GM12878 (cell line): ENCODE data around the gene WDR19. TPM values are rescaled to one million over a fixed set of nuclear protein-coding genes. Genes with fewer than 3 reads are reported as not detected.

Experiments
- ATAC-seq: fragments of 200-7000 bp; cut with Tn5 transposase; 3 replicates; pipeline ENCODE4 v1.9.1; 2020; ENCODE audit warnings: mild to moderate bottlenecking, moderate library complexity
- BruUV-seq: library from RNA; stranded (reverse); fragments of 400-500 nt; replicated peaks from 2 replicates; lab custom pipeline; 2021; lab: Mats Ljungman, UMichigan
- CTCF ChIA-PET: fragments of 300-600 bp; sonication (Branson Sonifier 250); formaldehyde crosslinking; extraction: SDS; loops from one replicate; lab custom pipeline; 2021; ENCODE audit warnings: inconsistent platforms; lab: Yijun Ruan, JAX
- POLR2A ChIA-PET: fragments of 350-600 bp; formaldehyde crosslinking; extraction: SDS; loops from one replicate; lab custom pipeline; 2021; ENCODE audit warnings: inconsistent platforms; lab: Charles Lee
- RAD21 ChIA-PET: fragments of 300-600 bp; sonication (Branson Sonifier 250); formaldehyde crosslinking; loops from one replicate; lab custom pipeline; 2023; ENCODE audit warnings: antibody characterized with exemption; ENCODE audit not compliant: unreplicated experiment; lab: Charles Lee
- SMC1A ChIA-PET: fragments of 300-600 bp; sonication (Branson Sonifier 250); formaldehyde crosslinking; loops from one replicate; lab custom pipeline; 2023; ENCODE audit not compliant: unreplicated experiment, uncharacterized antibody; lab: Charles Lee
- DNase-seq: peaks from one replicate; pipeline ENCODE4 v3.0.0-alpha.2; 2011; ENCODE audit warnings: low read depth, low spot score
- FAIRE-seq: peaks from 3 replicates; lab custom pipeline; 2011; peaks lifted over from hg19 to GRCh38; lab: Jason Lieb, UNC
- H2AFZ ChIP-seq: 2 replicates; pipeline ENCODE4 v1.6.0; 2011; ENCODE audit warnings: low read depth, low read length, control low read depth; ENCODE audit not compliant: control insufficient read depth
- H3K27ac ChIP-seq: 2 replicates; pipeline ENCODE4 v1.5.1; 2011; ENCODE audit warnings: control low read depth; ENCODE audit not compliant: control insufficient read depth, insufficient read depth
- H3K27me3 ChIP-seq, 2 experiments: replicated peaks in 1 of 2; 2 replicates each; pipeline versions ENCODE4 v1.6.0 to v1.6.1; 2011; ENCODE audit warnings: low read length in 1 of 2; ENCODE audit not compliant: control insufficient read depth in 2 of 2, insufficient read depth in 2 of 2
- H3K36me3 ChIP-seq, 2 experiments: 2 replicates each; pipeline ENCODE4 v1.5.1; 2011; ENCODE audit warnings: low read length in 1 of 2; ENCODE audit not compliant: control insufficient read depth in 2 of 2, insufficient read depth in 2 of 2
- H3K4me1 ChIP-seq: 2 replicates; pipeline ENCODE4 v1.6.1; 2011; ENCODE audit warnings: mild to moderate bottlenecking, low read length, moderate library complexity, mixed read lengths; ENCODE audit not compliant: control insufficient read depth, insufficient read depth
- H3K4me2 ChIP-seq: 2 replicates; pipeline ENCODE4 v1.6.0; 2011; ENCODE audit warnings: control low read depth; ENCODE audit not compliant: control insufficient read depth, insufficient read depth
- H3K4me3 ChIP-seq: fragments of 200-600 bp; sonication (generic); 2 replicates; pipeline ENCODE4 v1.5.1; 2016
- H3K79me2 ChIP-seq: 2 replicates; pipeline ENCODE4 v1.6.0; 2011; ENCODE audit warnings: low read length; ENCODE audit not compliant: control insufficient read depth, insufficient read depth
- H3K9ac ChIP-seq: 2 replicates; pipeline ENCODE4 v1.8.0; 2011; ENCODE audit warnings: low read length, control low read depth, mixed read lengths; ENCODE audit not compliant: control insufficient read depth, insufficient read depth
- H3K9me3 ChIP-seq: replicated peaks from 3 replicates; pipeline ENCODE4 v1.5.1; 2011; ENCODE audit warnings: mild to moderate bottlenecking, low read length; ENCODE audit not compliant: control insufficient read depth, insufficient read depth
- H4K20me1 ChIP-seq: 2 replicates; pipeline ENCODE4 v1.6.0; 2011; ENCODE audit not compliant: control insufficient read depth, insufficient read depth
- ATF2 ChIP-seq: IDR thresholded peaks from 2 replicates; pipeline ENCODE4 v1.6.1; 2012; ENCODE audit warnings: low read length, inconsistent platforms
- NFIC ChIP-seq: IDR thresholded peaks from 2 replicates; pipeline ENCODE4 v1.6.1; 2012; ENCODE audit warnings: low read depth, mild to moderate bottlenecking, inconsistent platforms, low read length, moderate library complexity
- NKRF ChIP-seq: fragments of 450-650 bp; conservative IDR thresholded peaks from 2 replicates; pipeline ENCODE4 v1.6.1; 2017; ENCODE audit warnings: mild to moderate bottlenecking, moderate library complexity
- RELA ChIP-seq: fragments of 450-650 bp; IDR thresholded peaks from 2 replicates; pipeline ENCODE4 v1.8.0; 2014; ENCODE audit warnings: borderline replicate concordance; ENCODE audit not compliant: partially characterized antibody
- WGBS: methylation state at CpG from one replicate; pipeline ENCODE4 v1.1.6; 2016; ENCODE audit warnings: low lambda C conversion rate; ENCODE audit not compliant: insufficient replicate concordance, insufficient coverage; ENCODE audit errors: missing lambda C conversion rate; 5-methylcytosine and 5-hydroxymethylcytosine counted together
- in situ Hi-C: fragments of 300-500 bp; cut with MboI; formaldehyde crosslinking; loops from 9 replicates; pipeline ENCODE4 v1.14.3; 2018; ENCODE audit warnings: mixed read lengths
- intact Hi-C: fragments of 100-400 bp; cut with micrococcal nuclease; formaldehyde crosslinking; loops from one replicate; pipeline ENCODE4 v1.14.2; 2022; ENCODE audit not compliant: unreplicated experiment
- polyA plus RNA-seq, 11 experiments: library from polyadenylated mRNA; depleted of rRNA in 4 of 11; unstranded in 6 of 11; stranded (reverse) in 5 of 11; fragments of >200 nt; fragmentation: Nextera tagmentation in 4 of 11; fragmentation: Illumina TruSeq in 1 of 11; extraction: Ambion mirVana in 4 of 11; extraction: Trizol in 1 of 11; gene quantifications; 1 replicate in 1 of 11; 2 replicates in 10 of 11; pipeline versions ENCODE4 v1.2.1 to v1.2.3, GENCODE V29; 2011 to 2016; ENCODE audit warnings: inconsistent platforms in 2 of 11, missing spikeins in 2 of 11, low read depth in 1 of 11
- total RNA-seq, 4 experiments: library from RNA; depleted of rRNA in 3 of 4; stranded (reverse); fragments of >200 nt in 3 of 4; fragmentation: Illumina TruSeq in 1 of 4; extraction: Trizol in 1 of 4; gene quantifications; 2 replicates each; pipeline versions ENCODE4 v1.2.1 to v1.2.3, GENCODE V29; 2013 to 2021

The WDR19 gene
- total and polyA plus RNA-seq, 10 of the 15 experiments (the other 5 are each of a cell fraction or from before 2014, with no cell fraction given) = 3.5 to 15.4 (median 7.3) TPM

- WGBS = 96% methylated on average over 4 of the region's 4 CpGs
- Histone ChIP-seq H3K4me3 (no peak overlapping the region), H3K27me3 (no peaks in the 10 kb centered on the region), H3K36me3 (no peaks in the 10 kb centered on the region; a peak in 1 of 4 replicates), H3K4me1 (no peaks in the 10 kb centered on the region), H3K79me2 (no peaks in the 10 kb centered on the region), H3K27ac (no peak overlapping the region), H4K20me1 (no peaks in the 10 kb centered on the region), H2AFZ (no peak overlapping the region), H3K9ac (no peak overlapping the region), H3K9me3 (no peaks in the 10 kb centered on the region), H3K4me2 (no peak overlapping the region)
- no TSS peak for BruUV-seq
- FAIRE-seq = no peak
- no peak for DNase-seq
- RAD21 ChIA-PET = no interaction called here
- intact Hi-C loops (no loop called here), in situ Hi-C loops (no loop called here)
- no peak for ATAC-seq
- TF ChIP-seq RELA = no peak
- SMC1A ChIA-PET = interaction anchor here (1.2 kb wide), 1 partner anchor 327 kb away, joined by 3 read pairs; no protein-coding TSS in a partner anchor
- CTCF ChIA-PET = interaction anchor here (0.7 kb wide), 1 partner anchor 368 kb away, joined by 3 read pairs; no protein-coding TSS in a partner anchor
- POLR2A ChIA-PET = no interaction called here
Measured at GRCh38 chr4:39228377-39228776, 46.0 kb downstream of the WDR19 start.

GRCh38 chr4:39230462-39230861 lies 48.1 kb downstream of the WDR19 start:
- Histone ChIP-seq H2AFZ (no peak overlapping the region), H3K9me3 (no peaks in the 10 kb centered on the region), H3K4me2 (no peak overlapping the region), H3K36me3 (no peaks in the 10 kb centered on the region; a peak in 1 of 4 replicates), H3K27ac (no peak overlapping the region), H3K27me3 (no peaks in the 10 kb centered on the region), H4K20me1 (no peaks in the 10 kb centered on the region)
- intact Hi-C loops = no loop called here
- in situ Hi-C loops = no loop called here
- DNase-seq = no peak
- 95% methylated on average over 2 of the region's 2 CpGs for WGBS
- SMC1A ChIA-PET = no interaction called here
- TF ChIP-seq NFIC (no peak), ATF2 (no peak), NKRF (no peak)
- TF ChIP-seq, all 136 proteins: peak for 0
- RAD21 ChIA-PET = no interaction called here
- CTCF ChIA-PET = no interaction called here
- no peak for ATAC-seq
- no peaks in the 10 kb centered on the region for H3K4me1 ChIP-seq
- POLR2A ChIA-PET = no interaction called here
- FAIRE-seq = no peak
- no peak overlapping the region for H3K4me3 ChIP-seq
- H3K79me2 ChIP-seq = no peaks in the 10 kb centered on the region
- no peak overlapping the region for H3K9ac ChIP-seq
- BruUV-seq = no TSS peak
